Astrocyte (in vitro differentiated cells and primary cell): ENCODE measurements around the gene ADORA1. TPM values are rescaled to one million over a fixed set of nuclear protein-coding genes. Genes with fewer than 3 reads are reported as not detected.

Source experiments
- DNase-seq: peaks from one replicate; pipeline ENCODE4 v3.0.0-alpha.2; 2010; ENCODE audit warnings: low read depth
- FAIRE-seq: peaks from 2 replicates; lab custom pipeline; 2011; peaks lifted over from hg19 to GRCh38; lab: Jason Lieb, UNC
- H2AFZ ChIP-seq: 2 replicates; pipeline ENCODE4 v1.6.0; 2012; ENCODE audit warnings: low read depth, low read length, inconsistent platforms
- H3K27ac ChIP-seq: 2 replicates; pipeline ENCODE4 v1.5.1; 2011; ENCODE audit warnings: low read depth, low read length, inconsistent platforms
- H3K27me3 ChIP-seq: 2 replicates; pipeline ENCODE4 v1.6.0; 2011; ENCODE audit warnings: low read length, inconsistent platforms; ENCODE audit not compliant: insufficient read depth
- H3K36me3 ChIP-seq: 2 replicates; pipeline ENCODE4 v1.5.1; 2011; ENCODE audit warnings: low read length, inconsistent platforms; ENCODE audit not compliant: insufficient read depth
- H3K4me1 ChIP-seq: 2 replicates; pipeline ENCODE4 v1.5.1; 2011; ENCODE audit warnings: low read length, inconsistent platforms; ENCODE audit not compliant: insufficient read depth
- H3K4me2 ChIP-seq: 2 replicates; pipeline ENCODE4 v1.6.0; 2012; ENCODE audit warnings: low read length, inconsistent platforms
- H3K4me3 ChIP-seq: 2 replicates; pipeline ENCODE4 v1.5.1; 2011; ENCODE audit warnings: low read depth, mild to moderate bottlenecking, low read length, inconsistent platforms; ENCODE audit not compliant: insufficient read depth
- H3K79me2 ChIP-seq: 2 replicates; pipeline ENCODE4 v1.6.0; 2012; ENCODE audit warnings: mild to moderate bottlenecking, low read length, inconsistent platforms; ENCODE audit not compliant: insufficient read depth
- H3K9ac ChIP-seq: 2 replicates; pipeline ENCODE4 v1.6.0; 2012; ENCODE audit warnings: mild to moderate bottlenecking, low read length, inconsistent platforms
- H3K9me3 ChIP-seq: 2 replicates; pipeline ENCODE4 v1.5.1; 2012; ENCODE audit warnings: low read depth, mild to moderate bottlenecking, low read length, inconsistent platforms; ENCODE audit not compliant: insufficient read depth
- H4K20me1 ChIP-seq: 2 replicates; pipeline ENCODE4 v1.6.0; 2012; ENCODE audit warnings: low read length, inconsistent platforms; ENCODE audit not compliant: insufficient read depth
- H3K27ac Mint-ChIP-seq: one replicate; pipeline ENCODE4 v1.8.0; 2021; ENCODE audit warnings: mild to moderate bottlenecking, mixed read lengths; ENCODE audit not compliant: unreplicated experiment
- H3K27me3 Mint-ChIP-seq: one replicate; pipeline ENCODE4 v1.8.0; 2021; ENCODE audit warnings: low read depth, mixed read lengths; ENCODE audit not compliant: unreplicated experiment
- H3K36me3 Mint-ChIP-seq: one replicate; pipeline ENCODE4 v1.8.0; 2021; ENCODE audit warnings: low read depth, mixed read lengths; ENCODE audit not compliant: unreplicated experiment
- H3K4me1 Mint-ChIP-seq: one replicate; pipeline ENCODE4 v1.8.0; 2021; ENCODE audit warnings: low read depth, mixed read lengths; ENCODE audit not compliant: unreplicated experiment
- H3K4me3 Mint-ChIP-seq: one replicate; pipeline ENCODE4 v1.8.0; 2021; ENCODE audit warnings: mild to moderate bottlenecking, moderate library complexity, mixed read lengths; ENCODE audit not compliant: unreplicated experiment
- H3K9me3 Mint-ChIP-seq: one replicate; pipeline ENCODE4 v1.8.0; 2021; ENCODE audit warnings: mild to moderate bottlenecking, mixed read lengths; ENCODE audit not compliant: unreplicated experiment
- EZH2 ChIP-seq: IDR thresholded peaks from 2 replicates; pipeline ENCODE4 v1.6.1; 2012; ENCODE audit warnings: mild to moderate bottlenecking, low read length, inconsistent platforms; ENCODE audit not compliant: insufficient read depth
- total RNA-seq: library from RNA; stranded (reverse); gene quantifications from 2 replicates; pipeline ENCODE4 v1.2.1, GENCODE V29; 2021
- TF ChIP-seq, protein P1 (sequence below): IDR thresholded peaks from 2 replicates; pipeline ENCODE4 v1.5.1; 2011; ENCODE audit warnings: low read depth, mild to moderate bottlenecking, inconsistent platforms, low read length, moderate library complexity; ENCODE audit not compliant: insufficient read depth

The ADORA1 gene
- total RNA-seq, 1 donor from 2014 or later: 5.7 TPM

DNA sequence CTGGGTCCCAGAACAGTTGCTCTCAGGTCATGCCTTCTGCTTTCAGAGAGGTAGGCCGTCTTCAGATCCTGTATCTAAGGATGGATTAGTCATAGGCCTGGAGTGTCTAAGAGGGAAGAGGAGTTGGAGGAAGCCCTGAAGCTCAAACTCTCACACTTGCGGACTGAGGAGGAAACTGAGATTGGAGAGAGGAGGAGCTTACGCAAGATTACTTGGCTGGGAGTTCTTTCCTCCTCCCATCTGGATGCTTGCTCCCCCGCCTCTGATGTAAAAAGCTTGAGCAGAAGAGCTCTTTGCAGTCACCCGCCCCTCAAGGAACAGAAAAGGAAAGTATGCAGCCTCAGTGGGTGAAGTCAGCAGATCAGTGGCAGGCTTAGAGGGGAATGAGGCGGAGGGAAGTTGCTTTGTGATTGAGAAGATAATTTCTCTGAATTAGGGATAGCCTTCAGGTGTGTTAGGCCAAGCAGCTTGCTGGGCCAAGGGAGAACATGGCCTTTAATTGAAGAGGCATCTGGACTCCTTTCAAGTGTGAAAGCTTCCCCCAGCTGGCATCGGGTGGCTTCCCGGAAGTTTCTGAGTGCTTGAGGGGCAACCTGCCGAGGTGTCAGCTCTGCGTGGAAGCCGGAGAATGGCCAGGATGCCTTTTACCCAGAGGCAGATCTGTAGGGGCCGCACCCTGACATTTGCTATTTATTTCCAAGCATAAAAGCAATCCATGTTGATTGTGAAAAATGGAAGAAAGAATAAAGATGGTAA, 6.6 kb downstream of the ADORA1 start:
- Histone ChIP-seq H4K20me1 (peaks cover 9% of the 10 kb centered on the region), H2AFZ (no peak overlapping the region), H3K9me3 (no peaks in the 10 kb centered on the region), H3K36me3 (no peaks in the 10 kb centered on the region), H3K4me1 (no peaks in the 10 kb centered on the region), H3K27ac (no peak overlapping the region), H3K4me2 (no peak overlapping the region), H3K79me2 (no peaks in the 10 kb centered on the region), H3K9ac (no peak overlapping the region), H3K27me3 (no peaks in the 10 kb centered on the region), H3K4me3 (no peak overlapping the region)
- peaks cover 9% of the 10 kb centered on the region for H3K4me1 Mint-ChIP-seq
- TF ChIP-seq, protein P1, sequence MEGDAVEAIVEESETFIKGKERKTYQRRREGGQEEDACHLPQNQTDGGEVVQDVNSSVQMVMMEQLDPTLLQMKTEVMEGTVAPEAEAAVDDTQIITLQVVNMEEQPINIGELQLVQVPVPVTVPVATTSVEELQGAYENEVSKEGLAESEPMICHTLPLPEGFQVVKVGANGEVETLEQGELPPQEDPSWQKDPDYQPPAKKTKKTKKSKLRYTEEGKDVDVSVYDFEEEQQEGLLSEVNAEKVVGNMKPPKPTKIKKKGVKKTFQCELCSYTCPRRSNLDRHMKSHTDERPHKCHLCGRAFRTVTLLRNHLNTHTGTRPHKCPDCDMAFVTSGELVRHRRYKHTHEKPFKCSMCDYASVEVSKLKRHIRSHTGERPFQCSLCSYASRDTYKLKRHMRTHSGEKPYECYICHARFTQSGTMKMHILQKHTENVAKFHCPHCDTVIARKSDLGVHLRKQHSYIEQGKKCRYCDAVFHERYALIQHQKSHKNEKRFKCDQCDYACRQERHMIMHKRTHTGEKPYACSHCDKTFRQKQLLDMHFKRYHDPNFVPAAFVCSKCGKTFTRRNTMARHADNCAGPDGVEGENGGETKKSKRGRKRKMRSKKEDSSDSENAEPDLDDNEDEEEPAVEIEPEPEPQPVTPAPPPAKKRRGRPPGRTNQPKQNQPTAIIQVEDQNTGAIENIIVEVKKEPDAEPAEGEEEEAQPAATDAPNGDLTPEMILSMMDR: no peak
- no peak for TF ChIP-seq EZH2
- H3K4me3 Mint-ChIP-seq: no peak overlapping the region
- H3K9me3 Mint-ChIP-seq: peaks cover 2% of the 10 kb centered on the region
- FAIRE-seq (no peak), DNase-seq (peak; percentile 58)
- no peak overlapping the region for H3K27ac Mint-ChIP-seq
- H3K27me3 Mint-ChIP-seq: peaks cover 14% of the 10 kb centered on the region
- peaks cover 2% of the 10 kb centered on the region for H3K36me3 Mint-ChIP-seq

DNA sequence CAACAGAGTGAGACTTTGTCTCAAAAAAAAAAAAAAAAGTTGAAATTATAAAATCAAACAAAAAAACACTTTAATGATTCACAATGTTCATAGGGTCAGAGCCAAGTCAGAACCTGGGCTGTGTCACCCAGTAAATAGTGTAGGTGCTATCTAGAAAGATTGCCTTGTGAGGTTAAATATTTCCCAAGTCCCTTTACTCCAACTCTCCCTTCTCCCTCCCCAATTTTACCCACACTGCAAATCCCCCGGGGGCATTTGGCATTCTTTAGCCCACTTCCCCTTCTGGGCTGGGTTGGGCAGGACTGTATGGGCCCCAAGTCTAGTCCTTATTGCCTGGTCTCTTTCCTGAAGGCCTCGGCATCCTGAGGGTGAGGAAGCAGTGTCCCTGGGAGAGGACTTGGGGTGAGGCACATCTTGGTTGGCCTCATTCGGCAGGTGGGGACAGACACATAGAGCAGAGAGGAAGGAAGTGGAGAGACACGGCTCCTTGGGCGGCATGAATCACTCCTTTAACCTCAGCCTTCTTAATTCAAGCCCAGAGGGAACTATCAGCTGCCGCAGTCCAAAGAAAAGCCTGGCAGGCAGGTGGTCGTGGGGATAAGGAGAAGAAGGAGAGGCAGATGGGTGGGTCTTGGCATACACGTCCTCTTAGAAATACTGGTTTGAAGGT, 8.2 kb downstream of the ADORA1 start:
- Mint-ChIP-seq H3K4me3 (no peak overlapping the region), H3K36me3 (peaks cover 3% of the 10 kb centered on the region), H3K27ac (no peak overlapping the region), H3K27me3 (peaks cover 11% of the 10 kb centered on the region), H3K9me3 (peaks cover 2% of the 10 kb centered on the region), H3K4me1 (peaks cover 10% of the 10 kb centered on the region)
- Histone ChIP-seq H3K4me3 (no peak overlapping the region), H2AFZ (no peak overlapping the region), H3K36me3 (no peaks in the 10 kb centered on the region), H3K4me1 (no peaks in the 10 kb centered on the region), H3K4me2 (no peak overlapping the region), H3K27me3 (no peaks in the 10 kb centered on the region), H3K79me2 (no peaks in the 10 kb centered on the region), H3K9ac (no peak overlapping the region), H4K20me1 (no peaks in the 10 kb centered on the region), H3K27ac (no peak overlapping the region), H3K9me3 (no peaks in the 10 kb centered on the region)
- no peak for FAIRE-seq
- TF ChIP-seq EZH2: no peak
- TF ChIP-seq, protein P1: no peak
- no peak for DNase-seq
